Muscle of back (tissue), 11 donors: ENCODE data around the gene PPME1. TPM values are rescaled to one million over a fixed set of nuclear protein-coding genes. Genes with fewer than 3 reads are reported as not detected.

Source experiments
- DNase-seq, 3 donors: peaks; one replicate each; pipeline versions ENCODE4 v3.0.0 to v3.0.0-alpha.2; 2013
- polyA plus RNA-seq, 10 donors: library from polyadenylated mRNA; unstranded; fragments of 120-200 nt; gene quantifications; one replicate each; pipeline ENCODE4 v1.2.1, GENCODE V29; 2013; ENCODE audit not compliant: insufficient read length in 10 of 10

PPME1 gene
- polyA plus RNA-seq, 10 donors, result 35.1 to 54.7 (median 39.1) TPM

DNA sequence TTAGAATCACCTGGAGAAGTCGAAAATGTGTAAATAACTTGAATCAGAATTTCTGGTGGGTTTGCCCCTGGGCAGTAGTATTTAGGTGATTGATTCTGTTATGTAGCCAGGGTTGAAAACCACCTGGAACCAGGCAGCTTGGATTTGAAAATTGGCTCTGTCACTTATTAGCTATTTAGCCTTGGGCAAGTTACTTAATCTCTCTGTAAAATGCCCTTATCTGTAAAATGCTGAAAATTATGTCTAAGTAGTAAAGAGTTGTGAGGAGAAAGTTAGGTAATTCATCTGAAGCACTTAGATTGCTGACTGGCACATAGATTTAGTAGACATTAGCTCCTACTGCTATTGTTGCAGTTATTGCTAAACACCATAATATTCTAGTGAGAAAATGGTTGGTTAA lies 49.3 kb downstream of the PPME1 start:
- DNase-seq, result no peak

GRCh38 chr11:74221816-74222215 lies 50.7 kb downstream of the PPME1 start:
- DNase-seq, result no peak

DNA sequence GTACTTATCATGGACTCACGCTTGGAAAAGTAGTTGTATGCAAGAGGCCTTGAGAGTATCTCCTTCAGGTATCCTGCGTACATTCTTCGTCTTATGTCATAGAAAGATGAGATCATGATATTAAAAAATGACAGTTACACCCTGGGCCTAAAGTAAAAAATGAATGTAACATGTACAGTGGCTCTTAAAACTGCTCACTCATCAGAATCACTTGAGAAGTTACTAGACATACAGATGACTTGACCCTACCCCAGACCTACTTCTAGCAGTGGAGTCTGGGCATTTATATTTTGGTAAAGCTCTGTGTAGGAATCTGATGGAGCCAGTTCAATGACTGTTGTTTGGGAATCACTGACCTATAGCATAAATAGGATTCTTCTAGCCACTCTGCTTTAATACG lies 54.5 kb downstream of the PPME1 start:
- DNase-seq, result no peak

- no peak for DNase-seq
Observed at GRCh38 chr11:74226907-74227306, 55.8 kb downstream of the PPME1 start.

- no peak for DNase-seq
Observed at GRCh38 chr11:74232311-74232950, 61.3 kb downstream of the PPME1 start.

DNA sequence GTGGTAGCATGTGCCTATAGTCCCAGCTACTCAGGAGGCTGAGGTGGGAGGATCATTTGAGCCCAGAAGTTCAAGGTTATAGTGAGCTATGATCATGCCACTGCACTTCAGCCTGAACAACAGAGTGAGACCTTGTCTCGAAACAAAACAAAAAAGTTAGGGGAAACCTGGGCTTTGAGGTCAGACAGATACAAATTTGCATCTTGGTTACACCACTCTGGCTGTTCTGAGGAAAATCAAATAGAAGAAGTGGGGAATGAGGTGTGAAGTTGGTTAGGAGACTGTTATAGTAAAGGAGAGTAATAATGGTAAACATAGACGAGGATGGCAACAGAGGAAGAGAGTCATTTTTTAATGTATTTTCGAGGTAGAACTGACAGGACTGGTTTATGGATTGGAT lies 62.6 kb downstream of the PPME1 start:
- DNase-seq, result no peak

- no peak for DNase-seq
Observed at GRCh38 chr11:74235121-74235520, 64.0 kb downstream of the PPME1 start.

GRCh38 chr11:74237541-74237940 lies 66.5 kb downstream of the PPME1 start:
- no peak for DNase-seq

- DNase-seq, result no peak
Observed at GRCh38 chr11:74238243-74238642, 67.2 kb downstream of the PPME1 start.

DNA sequence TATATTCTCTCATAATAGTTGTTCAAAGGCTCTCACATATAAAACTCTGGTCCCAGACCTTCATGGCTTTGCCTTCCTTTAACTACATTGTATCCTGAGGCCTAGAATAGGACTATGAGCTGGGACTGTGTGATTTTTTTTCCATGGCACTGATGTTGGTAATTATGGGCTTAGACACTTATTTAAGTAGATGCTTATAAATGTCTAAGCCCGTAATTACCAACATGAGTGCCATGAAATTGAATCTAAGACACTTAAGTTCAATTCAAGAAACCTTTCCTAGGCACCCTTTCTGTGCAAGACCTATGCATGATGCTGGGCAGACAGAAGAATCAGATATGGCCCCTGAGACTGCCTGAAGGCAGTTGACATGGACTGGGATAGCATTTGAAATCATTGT lies 77.4 kb downstream of the PPME1 start:
- DNase-seq, result no peak

DNA sequence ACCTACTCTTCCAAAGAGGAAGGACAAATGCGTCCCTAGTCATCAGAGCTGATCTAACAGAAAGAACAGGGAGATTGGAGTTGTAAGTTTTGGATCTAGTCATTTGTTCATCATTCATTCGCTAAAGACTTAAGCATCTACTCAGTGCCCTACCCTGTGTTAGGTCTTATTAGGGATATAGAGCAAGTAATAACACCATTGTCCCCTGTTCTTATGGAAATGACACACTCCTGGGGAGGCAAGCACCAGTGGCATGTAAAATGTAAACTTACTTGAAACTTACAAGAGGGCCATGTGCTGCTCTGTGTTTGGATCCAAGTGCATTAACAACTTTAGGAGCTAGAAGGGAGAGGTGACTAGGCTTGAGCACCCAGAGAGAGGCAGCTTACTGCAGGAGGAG lies 78.4 kb downstream of the PPME1 start:
- DNase-seq, result no peak

DNA sequence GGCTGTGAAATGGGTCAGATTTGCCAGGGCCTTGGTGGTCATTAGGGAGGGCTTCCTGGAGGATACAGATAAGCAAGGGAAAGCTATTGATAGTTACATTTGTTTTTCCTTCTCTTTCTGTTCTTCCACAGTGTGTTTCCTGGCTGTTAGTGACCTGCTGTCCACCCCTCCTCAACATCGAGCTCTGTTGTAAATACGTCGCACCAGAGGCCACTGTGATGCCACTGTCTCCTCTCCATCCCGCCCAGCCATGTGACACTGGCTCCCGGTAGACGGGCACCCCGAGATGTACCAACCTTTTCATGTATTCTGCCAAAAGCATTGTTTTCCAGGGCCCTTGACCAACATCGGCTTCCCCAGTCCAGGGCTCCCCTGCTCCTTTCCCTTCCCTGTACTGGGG lies 82.3 kb downstream of the PPME1 start:
- DNase-seq, result no peak

DNA sequence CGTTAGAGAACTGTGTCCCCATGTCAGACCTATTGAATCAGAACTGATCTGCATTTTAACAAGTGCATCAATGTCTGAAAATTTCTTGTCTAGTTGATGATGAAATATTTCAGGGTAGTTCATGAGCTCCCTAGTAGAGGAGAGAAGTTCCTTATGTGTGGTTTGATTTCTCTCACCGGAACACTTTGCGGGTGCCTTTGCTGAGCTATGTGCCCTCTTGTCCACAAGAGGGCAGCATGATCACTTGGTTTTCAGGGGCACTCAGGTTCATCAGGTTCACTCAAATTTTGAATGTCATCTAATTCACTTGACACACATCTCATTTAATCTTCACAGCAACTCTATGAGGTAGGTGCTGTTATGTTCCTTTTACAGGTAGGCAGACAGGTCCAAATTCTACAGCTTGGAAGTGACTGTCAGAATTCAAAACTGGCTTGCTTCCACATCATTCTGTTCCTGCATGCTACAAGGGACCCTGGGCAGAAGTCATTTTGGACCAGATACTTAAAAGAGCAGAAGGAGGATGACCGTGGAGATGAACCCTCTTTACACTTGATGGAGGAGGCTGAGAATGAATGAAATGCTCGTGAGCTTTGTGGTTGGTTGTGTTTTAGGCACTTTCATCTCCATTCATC lies 84.8 kb downstream of the PPME1 start:
- DNase-seq, result peak; percentile 57 to 81 (median 73)

GRCh38 chr11:74256378-74257133 lies 85.5 kb downstream of the PPME1 start:
- DNase-seq, result no peak

DNA sequence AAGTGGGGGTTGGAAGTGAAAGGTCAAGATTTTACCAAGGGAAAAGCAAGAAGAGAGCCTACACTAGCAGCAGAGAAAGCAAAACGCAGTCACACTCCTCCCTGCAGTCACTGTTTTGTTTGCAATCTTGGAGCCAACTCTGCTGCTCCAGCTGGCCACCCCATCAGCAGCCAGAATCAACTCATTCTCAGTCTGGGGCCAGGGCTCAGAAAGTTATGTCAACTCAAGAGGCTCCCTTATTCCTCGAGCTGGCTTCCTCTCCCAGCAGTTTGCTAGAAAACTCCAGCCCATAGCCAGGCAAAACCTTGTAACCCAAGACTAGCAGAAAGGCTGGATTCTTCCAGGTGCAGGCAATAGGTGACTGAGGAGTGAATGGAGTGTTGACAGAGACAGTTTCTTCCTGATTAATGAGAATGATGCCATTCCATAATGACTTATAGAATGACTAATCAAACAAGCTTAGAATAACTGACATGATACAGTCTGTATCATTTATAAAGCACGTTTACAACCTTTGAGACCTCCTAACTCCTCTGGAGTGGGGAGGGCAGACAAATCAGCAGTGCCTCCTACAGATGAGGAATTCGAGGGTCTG lies 87.0 kb downstream of the PPME1 start:
- DNase-seq, result peak; percentile 79 to 92 (median 87)

- no peak for DNase-seq
Observed at GRCh38 chr11:74262725-74263124, 91.6 kb downstream of the PPME1 start.

GRCh38 chr11:74265256-74265655 lies 94.2 kb downstream of the PPME1 start:
- DNase-seq, result no peak

DNA sequence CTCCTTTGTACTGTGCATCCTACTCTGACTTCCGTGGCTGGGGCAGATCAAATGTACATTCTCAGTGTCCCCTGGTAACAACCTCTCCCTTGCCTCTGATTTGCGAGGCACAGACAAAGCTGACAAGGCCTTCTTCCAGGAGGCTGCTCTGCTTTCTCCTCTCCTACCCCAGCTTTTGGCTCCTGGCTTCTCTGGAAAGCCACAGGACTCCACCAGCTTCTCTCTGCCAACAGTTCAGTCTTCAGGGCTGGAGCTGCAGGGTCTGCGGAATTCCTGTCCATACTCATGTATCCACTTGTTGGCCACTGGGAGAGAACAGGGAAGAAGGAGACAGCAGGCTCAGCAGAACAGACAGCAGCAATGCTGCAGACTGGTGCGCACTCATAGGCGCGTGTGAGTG lies 95.9 kb downstream of the PPME1 start:
- peak in 1 of 3 donors; percentile 39 for DNase-seq

DNA sequence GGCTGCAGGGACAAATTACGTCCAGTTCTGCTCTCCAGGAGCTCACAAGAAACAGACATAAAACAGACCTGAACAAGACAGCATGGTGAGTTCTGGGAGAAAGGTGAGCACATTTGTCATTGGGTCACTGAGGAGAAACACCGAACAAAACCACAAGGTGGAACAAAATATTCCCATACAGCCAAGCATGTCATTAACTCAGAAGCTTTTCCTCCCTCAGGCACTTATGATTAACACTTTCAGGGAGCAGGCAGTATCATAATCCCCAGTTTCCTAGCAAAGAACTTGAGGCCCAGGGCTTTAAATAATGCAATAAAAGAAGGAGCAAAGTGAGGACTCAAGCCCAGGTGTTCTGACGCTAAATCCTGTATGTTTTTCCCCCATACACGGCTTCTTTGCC lies 97.4 kb downstream of the PPME1 start:
- no peak for DNase-seq

DNA sequence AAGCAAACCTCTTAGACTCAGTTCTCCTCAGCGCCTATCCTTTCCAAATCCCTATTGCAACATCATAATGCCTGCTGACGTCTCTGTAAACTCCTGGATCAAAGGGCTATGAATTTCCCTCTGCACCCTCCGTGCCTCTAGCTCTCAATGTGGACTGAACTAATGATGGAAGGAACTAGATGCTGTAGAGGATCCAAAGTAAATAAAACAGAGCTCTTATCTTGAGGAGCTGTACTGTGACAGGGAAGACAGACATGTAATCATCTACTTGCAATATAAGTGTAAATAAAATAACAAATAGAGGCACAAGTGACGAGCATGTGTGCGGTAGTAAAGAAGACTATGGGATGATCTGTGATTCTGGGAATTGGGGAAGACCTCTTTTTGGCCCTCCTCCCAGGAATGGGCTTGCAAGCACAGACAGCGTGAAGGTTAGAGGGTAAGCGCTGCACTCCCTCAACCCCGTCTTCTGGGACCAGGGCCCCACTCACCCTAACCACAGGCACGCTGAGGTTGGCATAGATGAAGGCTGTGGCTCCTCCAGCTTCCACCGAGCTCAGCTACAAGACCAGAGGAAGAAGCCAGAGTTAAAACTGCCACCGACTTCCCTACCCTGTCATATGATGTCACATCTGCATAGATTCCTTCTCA lies 98.2 kb downstream of the PPME1 start:
- DNase-seq, result peak in 1 of 3 donors; percentile 25

DNA sequence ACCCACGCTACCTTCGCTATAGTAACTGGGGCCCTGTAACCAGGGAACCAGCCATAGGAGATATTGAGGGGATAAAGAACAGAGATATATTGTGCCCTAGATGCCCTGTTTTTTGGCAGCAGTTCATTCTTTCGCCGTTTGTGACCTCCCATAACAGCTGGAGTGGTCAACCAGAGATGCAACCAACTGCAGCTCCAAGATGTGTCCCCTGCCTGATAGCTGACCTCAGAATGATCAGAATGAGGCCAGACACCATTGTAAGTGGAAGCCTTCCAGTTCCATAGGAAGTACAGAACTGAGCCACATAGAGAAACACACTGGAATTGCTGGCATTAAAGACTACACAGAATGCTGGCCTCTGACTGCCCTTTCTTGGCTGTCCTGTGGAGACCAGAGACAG lies 101.2 kb downstream of the PPME1 start:
- no peak for DNase-seq

GRCh38 chr11:74276581-74276980 lies 105.5 kb downstream of the PPME1 start:
- peak in 1 of 3 donors; percentile 30 for DNase-seq
